B cell (primary cell): ENCODE data around the gene TTC34.

Experiments
- CTCF ChIP-seq: fragments of 200-600 bp; IDR thresholded peaks from one replicate; pipeline ENCODE4 v1.8.0; 2022; ENCODE audit warnings: antibody characterized with exemption, mild to moderate bottlenecking
- EZH2 ChIP-seq: IDR thresholded peaks from 2 replicates; pipeline ENCODE4 v1.6.1; 2012; ENCODE audit warnings: borderline replicate concordance, low read depth, mild to moderate bottlenecking, moderate library complexity, low read length; ENCODE audit not compliant: insufficient read depth, poor library complexity, severe bottlenecking

GRCh38 chr1:2802421-2802961 lies 998 bp upstream of the TTC34 start:
- TF ChIP-seq CTCF (no peak), EZH2 (no peak)
